SHP77 (cell line): ENCODE measurements around the gene CRIP2.

Experiments
- DNase-seq, 2 experiments: peaks; one replicate each; lab custom pipeline; 2025; lab: John Stamatoyannopoulos, UW

Gene CRIP2

DNA sequence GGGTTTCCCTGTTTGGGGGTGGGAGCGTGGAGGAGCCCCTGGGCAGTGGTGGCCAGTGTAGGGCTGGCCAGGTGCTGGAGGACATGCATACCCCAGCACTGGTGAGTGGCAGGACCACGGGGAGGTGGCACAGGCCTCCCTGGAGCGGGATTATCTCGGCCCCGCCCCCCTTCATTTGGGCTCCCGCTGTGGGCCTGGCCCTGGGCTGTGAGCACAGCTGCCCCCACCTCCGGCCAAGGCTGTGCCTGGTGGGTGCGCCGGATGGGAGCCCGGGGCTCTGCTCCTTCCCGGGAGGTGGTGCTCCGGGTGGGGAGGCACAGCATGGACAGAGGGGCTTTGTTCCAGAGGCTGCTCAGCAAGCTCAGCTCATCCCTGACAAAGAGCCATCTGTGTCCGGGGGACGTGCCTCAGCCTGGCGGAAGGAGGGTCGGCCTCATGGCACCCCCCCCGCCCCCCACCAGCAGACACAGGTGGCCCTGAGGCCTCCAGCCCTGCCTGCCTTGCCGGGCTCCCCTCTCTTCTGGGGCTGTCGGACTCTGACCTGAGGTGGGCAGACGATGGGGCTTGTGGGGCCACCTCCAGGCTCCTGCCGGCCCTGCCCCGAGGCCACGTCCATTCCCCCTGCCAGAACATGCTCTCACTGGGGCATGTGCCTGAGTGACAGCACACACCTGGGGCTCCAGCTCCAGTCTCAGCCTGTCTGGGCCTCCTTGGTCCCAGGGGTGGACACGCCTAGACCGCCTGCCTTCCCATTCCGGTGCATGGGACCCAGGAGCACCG lies 24.8 kb downstream of the CRIP2 start:
- no peak for DNase-seq

DNA sequence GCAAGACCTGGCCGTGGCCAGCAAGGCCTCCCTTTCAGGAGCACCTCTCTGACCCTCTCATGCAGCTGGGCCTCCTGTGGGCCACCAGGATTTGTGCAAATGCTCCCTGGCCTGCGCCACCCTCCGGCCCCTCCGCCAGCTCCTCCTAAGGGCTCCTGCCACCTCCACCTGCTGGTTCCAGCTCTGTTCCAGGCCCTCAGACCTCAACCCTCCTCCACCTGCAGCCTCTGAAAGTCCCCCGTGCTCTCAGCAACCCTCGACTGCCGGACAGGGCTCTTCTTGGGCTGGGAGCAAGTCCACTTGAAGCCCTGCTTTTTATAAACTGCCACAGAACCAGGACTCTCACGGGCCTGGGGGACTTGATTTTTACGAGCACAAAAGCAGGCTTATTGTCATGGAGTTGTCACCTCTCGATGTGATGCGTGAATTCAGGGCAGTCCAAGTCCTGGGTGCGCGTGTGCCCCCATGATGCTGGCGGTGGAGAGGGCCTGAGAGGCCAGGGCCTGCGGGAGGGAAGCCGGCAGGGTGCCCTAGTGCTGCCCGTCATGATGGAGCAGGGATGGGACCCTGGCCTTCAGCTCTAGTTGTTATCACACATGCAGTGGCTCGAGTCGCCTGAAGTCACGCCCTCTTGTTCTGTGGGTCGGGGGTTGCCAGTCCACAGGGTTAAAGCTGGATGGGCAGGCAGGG lies 25.6 kb downstream of the CRIP2 start:
- DNase-seq: no peak

DNA sequence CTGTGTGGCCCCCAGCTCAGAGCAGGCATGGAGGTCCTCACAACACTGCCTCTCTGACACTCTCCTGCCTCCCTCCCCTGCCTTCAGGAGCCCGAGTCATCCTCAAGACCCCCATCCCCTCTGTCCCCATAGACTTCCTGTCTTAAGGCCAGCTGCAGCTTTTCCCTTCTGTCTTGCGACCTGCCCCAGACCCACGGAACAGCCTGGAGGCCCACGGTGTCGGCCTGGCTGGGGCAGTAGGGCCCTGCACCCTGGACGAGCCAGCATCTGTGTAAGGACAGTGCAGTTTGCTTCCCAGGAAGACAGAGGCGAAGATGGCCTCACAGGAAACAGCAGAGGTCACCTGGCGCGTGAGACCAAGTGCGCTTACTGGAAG lies 26.1 kb downstream of the CRIP2 start:
- no peak for DNase-seq

DNA sequence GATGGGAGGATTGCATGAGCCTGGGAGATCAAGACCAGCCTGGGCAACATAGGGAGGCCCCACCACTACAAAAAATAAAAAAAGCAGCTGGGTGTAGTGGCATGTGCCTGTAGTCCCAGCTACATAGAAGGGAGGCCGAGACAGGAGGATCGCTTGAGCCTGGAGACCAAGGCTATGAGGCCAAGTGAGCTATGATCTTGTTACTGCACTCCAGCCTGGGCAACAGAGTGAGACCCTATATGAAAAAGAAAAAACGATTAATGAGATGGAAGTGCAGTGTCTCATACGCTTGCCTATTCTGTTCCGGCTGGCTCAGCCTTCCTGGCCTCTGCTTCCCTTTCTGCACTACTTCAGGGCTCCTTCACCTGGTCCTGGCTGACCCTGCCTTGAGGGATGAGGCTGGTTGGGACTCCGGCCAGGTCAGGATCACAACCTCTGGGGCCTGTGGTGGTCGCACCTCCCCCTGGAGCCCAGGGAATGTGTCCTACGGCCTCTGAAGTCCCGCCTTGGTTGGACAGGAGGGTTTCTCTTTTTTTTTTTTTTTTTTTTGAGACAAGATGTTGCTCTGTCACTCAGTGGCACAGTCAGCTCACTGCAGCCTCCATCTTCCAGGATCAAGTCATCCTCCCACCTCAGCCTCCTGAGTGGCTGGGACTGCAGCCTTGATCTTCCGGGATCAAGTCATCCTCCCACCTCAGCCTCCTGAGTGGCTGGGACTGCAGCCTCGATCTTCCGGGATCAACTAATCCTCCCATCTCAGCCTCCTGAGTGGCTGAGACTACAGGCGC lies 27.1 kb downstream of the CRIP2 start:
- no peak for DNase-seq

DNA sequence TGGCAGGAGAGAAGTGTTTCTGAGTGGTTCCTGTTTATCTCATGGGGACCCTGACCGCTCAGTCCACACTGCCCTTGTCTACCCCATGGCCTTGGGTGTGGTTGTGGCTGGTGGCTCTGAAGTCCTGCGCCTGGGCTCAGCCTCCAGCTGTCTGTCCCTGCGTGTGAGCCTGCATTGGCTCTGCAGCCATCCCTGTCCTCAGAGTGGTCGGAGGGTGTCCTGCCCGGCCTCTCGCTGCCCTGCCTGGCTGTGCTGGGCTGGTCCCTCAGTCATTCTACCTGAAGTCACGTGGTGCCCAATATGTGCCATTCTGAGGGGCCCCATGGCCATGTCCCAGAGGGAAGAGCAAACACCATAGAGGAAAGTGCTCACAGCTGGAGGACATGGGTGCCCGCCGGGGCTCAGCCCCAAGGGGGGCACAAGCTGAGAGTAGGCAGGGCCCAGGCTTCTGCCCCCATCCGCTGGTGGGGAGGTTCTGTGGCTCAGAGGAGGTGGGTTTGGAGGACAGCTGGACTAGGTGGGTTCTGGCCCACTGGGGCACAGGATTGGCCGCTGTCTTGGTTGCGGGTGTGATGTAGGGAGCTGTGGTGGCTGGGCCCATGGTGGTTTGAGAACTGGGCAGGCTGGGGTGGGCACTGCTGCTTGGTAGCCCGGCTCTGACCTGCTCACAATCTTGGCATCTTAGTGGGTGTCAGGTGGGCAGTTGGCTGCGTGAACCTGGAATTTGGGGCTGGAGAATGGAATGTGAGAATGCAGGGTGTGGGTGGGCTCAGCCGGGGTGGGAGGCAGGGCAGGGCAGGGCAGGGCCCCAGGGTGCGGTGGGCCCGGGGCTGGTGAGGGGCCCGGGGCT lies 28.1 kb downstream of the CRIP2 start:
- no peak for DNase-seq

DNA sequence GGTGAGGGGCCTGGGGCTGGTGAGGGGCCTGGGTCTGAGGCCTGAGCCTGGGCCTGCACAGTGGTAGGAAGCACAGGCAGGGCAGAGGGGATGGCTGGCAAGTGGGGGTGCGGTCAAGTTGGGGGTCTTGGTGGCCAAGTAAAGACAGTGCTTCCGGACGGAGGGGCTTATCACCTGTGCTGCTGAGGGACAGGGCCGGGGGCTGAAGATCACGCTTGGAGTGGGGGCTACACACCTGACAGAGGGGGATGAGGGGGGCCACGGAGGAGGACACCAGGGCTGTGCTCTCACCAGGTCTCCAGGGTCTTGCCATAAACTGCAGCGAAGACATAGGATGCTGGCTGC lies 28.6 kb downstream of the CRIP2 start:
- DNase-seq: no peak

DNA sequence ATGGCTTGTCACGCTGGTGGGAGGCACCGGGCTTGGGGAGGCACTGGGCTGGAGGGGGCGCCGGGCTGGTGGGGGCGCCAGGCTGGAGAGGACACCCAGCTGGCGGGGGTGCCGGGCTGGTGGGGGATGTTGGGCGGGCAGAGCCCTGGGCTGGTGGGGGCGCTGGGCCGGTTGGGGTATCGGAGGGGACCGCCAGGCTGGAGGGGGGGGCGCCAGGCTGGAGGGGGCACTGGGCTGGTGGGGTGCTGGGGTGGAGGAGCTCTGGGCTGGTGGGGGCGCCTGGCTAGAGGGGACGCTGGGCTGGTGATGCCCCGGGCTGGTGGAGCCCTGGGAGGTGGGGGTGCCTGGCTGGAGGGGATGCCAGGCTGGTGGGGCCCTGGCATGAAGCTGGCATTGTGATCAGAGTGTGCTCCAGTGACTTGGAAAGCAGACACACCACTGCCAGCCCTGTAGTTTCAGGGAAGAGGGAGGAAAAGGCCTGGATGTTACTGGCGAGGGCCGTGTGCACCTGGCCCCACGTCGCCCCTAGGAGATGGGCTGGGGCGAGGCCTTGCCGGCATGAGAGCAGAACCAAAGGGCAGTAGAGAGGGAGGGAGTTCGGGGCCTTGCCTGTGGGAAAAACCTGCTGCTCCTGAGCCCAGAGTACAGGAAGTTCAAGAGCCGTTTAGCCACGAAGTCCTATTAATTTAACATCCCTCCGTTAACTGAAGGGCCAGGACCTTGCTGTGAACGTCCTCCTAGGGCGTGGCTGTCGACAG lies 29.5 kb downstream of the CRIP2 start:
- no peak for DNase-seq

DNA sequence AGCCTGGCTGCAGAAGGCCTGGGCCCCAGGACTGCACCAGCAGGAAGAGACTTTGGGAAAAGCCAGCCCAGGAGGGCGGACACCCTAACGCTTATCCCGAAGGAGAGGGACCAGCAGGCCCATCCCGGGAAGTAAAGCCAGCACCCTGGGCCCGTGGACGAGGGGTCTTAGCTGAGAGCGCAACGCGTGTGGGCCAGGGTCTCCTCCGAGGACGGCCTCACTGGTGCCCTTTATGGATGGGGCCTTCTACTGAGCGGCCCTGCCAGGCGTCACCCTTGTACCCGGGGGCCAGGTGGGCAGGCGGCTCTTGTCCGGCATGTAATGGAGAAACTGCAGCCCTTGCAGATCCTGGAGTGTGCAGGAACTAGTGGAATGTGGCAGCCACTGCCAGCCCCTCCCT lies 30.5 kb downstream of the CRIP2 start:
- no peak for DNase-seq

DNA sequence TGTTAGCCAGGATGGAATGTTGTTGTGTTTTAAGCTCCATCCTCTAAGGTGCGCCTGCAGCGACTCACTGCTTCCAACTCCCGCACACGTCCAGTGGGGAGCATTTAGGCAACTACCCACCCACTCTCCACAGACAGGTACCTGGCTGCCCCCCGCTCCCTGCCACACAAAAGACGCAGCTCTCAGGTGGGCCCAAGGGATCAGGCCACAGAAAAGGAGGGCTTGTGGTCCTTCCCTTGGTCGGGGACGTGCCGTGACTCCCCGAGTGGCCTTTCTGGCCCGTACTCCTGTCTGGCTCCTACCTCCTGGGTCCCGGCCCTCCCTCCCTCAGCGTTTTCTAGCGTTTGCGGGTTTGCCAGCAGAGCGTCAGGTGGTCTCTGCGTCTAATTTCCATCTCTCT lies 32.6 kb downstream of the CRIP2 start:
- DNase-seq: no peak

DNA sequence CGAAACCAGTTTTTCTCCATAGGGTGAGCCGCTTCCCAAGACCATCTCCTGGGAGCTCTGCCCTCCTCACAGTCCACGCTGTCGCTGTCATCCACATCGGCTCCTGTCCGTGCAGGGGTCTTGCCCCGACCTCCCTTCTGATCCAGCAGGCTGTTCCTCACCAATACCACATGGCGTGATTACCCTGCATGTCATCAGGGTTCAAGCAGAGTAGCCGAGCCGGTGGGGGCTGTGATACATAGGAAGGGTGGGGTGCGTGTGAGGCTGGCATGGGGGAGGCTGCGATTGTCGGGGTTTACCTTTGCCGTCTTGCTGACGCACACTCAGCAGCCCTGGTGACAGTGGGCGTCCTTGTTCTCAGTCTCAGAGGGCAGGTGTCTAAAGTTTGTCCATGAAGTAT lies 33.4 kb downstream of the CRIP2 start:
- no peak for DNase-seq

DNA sequence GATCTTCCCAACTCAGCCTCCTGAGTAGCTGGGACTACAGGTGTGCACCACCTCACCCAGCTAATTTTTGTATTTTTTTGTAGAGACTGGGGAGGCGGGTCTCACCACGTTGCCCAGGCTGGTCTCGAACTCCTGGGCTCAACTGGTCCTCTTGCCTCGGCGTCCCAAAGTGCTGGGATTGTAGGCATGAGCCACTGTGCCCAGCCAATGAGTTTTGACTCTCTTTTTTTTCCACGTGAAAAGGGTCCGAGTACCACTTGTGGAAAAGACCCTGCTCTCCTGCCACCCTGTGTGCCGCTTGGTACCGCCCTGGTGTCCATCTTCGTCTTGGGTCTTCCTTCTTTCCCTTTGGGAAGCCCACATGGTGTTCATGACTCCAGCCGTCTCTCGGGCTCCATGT lies 34.0 kb downstream of the CRIP2 start:
- DNase-seq: no peak

DNA sequence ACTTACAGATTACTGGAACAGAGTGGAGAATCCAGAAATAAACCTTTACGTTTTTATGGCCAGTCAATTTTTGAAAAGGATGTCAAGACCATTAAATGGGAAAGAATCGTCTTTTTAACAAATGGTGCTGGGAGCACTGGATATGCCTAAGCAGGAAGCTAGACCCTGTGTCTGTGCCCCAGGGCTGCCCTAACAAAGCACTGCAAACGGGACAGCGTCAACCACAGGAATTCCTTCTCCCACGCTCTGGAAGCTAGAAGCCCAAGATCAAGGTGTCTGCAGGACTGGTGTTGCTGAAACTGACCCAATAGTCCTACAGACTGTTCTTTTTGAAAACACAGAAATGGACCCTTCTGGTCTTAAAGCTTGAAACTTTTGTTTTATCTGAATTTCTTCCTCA lies 42.5 kb downstream of the CRIP2 start:
- DNase-seq: no peak

DNA sequence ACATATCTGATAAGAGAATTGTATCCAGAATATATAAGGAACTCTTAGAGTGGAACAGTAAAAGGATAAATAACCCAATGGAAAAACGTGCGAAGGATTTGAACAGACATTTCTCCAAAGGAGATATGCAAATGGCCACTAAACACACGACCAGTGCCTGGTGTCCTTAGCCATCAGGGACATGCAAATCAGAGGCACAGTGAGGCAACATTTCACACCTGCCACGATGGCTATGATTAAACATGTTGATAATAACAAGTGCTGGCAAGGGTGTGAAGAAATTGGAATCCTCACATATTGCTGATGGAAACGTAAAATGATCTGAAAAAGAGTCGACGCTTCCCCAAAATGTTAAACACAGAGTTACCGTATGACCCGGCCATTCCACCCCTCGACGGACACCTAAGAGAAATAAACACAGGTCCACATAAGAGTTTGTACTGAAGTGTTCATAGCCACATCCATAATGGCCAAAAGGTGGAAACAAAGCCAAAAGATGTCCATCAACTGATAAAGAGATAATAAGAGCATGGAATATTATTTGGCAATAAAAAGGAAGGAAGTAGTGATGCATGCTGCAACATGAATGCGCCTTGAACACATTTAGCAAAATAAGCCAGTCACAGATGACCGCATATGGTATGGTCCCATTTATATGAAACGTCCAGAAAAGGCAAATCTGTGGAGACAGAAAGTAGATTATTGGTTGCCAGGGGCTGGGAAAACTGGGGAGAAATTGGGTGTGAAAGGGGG lies 45.5 kb downstream of the CRIP2 start:
- no peak for DNase-seq

DNA sequence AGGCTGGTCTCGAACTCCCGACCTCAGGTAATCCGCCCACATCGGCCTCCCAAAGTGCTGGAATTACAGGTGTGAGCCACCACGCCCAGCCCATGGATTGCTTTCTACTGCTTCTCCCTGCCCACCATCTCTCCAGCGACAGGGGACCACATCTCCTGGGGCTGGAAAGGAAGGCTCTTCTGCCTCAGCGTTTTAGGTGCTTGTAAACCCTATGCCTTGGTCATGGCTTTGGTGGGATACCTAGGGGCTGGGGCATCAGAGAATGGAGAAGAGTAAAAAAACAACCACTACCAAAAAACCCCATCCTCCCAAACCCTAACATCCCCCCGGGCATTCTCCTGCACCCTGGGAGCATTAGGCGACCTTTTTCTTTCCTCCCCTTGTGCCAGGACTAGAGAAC lies 50.7 kb downstream of the CRIP2 start:
- DNase-seq: no peak

DNA sequence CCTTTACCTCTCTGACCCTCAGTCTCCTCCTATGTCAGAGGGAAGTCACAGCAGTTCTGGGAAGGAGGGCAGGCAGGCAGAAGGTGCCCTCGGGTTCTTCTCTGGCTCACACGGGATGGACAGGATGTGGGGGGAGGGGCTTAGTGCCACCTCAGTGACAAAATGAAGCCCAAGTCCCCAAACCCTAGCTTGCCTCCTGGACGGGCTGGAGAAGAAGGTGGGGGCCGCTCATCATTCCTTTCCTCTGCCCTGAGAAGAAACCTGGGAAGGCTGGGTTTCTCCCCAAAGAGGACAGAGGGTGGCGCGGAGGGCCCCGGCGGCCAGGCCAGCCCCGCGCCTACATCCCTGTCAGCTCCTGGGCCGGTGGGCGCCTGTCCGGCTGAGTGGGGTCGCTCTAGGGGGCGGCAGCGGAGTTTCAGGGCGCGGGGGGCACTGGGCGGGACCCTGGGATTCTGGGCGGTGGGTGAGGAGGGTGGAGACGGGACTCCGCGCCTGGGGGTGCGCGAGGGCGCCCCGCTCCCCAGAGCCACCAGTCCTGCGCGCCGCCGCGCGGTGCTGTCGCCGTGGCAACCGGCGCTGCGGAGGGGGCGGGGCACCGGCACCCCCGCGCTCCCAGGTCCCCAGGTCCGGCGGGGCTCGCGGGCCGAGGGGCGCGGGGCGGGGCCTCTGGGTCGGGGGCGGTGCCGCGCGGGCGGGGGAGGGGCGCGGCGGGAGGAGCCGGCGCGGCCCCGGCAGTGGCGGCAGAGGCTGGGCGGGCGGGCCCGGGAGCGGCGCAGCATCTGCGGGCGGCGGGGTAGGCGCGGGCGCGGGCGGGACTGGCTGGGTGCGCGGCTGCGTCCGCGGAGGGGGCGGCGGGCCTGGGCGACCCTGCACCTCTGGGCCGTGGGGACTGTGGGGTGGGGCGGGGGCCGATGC lies 51.5 kb downstream of the CRIP2 start, which contains the start of gene TMEM121:
Gene TMEM121, plus strand, starts transcription at position 723 of the 915 bp plus-strand sequence. CDS start 2,252 bp downstream, outside the sequence.
- DNase-seq: no peak

DNA sequence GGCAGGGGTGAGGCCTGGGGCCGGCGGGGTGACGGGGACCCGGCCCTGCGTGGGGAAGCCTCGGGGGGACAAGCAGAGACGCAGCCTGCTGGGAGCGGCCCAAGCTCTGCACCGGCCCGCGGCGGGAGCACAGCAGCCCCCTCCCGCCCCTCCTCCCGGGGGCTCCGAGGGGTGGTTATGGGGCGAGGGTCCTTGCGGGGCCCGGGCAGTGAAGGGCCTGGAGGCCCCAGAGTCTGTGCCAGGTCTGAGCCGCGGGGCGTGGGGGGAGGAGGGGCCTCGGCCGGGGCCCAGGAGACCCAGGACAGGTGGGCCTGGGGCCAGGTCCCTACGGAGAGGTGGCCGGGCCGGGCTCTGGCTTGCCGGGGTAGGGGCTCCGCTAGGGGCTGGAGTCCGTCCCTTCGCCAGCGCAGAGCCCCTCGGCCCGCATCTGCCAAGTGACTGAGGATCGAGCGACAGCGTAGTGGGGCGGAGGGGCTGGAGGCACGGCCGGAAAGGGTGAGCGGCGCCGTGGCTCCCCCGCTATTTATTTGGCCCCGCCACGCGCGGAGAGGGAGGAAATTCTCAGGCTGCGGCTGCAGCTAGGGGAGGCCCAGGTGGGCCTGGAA lies 52.3 kb downstream of the CRIP2 start:
- no peak for DNase-seq

DNA sequence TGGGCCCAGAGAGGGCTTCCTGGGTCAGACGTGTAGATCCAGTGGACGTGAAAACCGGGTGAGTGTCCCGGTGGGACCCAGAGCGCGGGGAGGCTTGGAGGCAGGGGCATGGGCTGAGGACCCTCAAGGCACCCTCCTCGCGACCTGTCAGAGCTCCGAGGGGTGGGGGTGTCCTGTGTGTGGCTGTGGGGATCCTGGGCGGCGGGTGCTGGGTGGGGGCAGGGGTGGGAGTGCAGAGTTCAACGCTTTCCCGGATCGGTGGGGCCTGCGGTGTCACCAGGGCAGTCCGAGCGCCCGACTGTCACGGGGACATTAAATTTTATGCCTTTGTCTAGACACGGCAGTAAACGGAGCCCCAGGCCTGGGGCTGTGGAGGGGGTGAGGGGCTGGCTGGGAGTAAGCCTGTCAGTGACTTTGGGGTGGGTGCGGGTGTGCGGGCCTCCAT lies 52.8 kb downstream of the CRIP2 start:
- DNase-seq: no peak

DNA sequence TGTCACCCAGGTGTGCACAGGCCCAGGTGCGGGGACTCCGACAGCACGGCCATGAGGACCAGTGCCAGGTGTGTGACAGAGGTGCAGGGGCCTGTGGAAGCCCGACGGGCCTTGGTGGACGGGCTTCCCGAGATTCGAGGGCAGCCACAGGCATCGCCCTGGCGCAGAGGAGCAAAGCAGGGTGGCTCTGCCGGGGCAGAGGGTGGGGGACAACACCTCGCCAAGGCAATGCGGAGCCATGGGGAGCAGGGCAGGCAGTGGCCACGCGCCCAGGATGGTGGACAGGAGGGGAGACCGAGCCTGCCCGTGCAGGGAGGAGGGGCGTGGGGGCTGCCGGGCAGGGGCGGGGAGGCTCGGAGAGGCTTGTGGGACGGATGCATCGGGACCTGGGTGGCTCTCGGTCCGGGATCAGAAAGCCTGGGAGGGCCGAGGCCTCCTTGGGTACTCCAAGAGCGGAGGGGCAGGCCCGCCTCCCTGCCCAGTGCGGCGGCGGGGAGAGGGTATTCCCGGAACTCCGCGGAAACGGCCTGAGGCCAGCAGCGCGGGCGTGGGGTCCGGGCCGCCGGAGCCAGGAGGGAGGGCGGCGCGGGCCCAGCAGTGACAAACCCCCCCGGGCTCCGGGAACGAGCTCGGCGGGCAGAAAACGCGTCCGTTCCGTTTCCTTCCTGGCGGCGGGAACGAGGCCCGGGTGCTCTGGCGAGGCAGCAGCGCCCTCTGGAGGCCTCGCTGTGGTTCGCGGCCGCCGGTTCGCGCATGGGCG lies 53.4 kb downstream of the CRIP2 start:
- peak; percentile 47 to 65 for DNase-seq
